ENCODE data around the gene INSL3.

DNA sequence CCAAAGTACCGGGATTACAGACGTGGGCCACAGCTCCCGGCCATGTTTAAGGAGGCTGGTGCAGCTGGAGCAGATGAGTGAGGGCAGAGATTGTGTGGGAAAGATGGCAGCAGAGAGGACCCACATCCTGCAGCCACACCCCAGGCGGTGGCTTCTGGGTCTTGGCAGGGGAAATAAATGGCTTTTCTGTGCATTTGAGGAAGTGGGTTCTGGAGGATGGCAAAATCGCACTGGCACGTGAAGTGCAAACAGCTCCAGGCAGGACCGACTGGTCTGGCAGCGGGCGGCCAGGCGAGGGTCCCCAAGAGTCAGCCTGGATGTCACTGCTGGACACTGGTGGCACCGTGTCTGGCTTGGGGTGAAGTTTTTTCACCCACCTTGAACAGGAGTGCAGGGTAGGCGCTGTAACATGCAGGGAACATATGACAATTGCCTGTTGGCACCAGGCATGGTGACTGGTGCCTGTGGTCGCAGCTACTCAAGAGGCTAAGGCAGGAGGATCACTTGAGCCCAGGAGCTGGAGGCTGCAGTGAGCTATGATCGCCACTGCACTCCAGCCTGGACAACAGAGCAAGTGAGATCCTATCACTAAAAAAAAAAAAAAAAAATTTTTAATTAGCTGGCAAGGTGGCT, 17.9 kb downstream of the INSL3 start:
- TF ChIP-seq, protein P1, sequence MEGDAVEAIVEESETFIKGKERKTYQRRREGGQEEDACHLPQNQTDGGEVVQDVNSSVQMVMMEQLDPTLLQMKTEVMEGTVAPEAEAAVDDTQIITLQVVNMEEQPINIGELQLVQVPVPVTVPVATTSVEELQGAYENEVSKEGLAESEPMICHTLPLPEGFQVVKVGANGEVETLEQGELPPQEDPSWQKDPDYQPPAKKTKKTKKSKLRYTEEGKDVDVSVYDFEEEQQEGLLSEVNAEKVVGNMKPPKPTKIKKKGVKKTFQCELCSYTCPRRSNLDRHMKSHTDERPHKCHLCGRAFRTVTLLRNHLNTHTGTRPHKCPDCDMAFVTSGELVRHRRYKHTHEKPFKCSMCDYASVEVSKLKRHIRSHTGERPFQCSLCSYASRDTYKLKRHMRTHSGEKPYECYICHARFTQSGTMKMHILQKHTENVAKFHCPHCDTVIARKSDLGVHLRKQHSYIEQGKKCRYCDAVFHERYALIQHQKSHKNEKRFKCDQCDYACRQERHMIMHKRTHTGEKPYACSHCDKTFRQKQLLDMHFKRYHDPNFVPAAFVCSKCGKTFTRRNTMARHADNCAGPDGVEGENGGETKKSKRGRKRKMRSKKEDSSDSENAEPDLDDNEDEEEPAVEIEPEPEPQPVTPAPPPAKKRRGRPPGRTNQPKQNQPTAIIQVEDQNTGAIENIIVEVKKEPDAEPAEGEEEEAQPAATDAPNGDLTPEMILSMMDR (optimal IDR thresholded peaks at IDR 0.05 in 1 of 3, IDR thresholded peaks at IDR 0.05 in 1 of 3, conservative IDR thresholded peaks at IDR 0.05 in 1 of 3; ENCODE audit: extremely low read depth in 1 of 3, insufficient read depth in 2 of 3, low read length in 3 of 3): no peak
- no peak for TF ChIP-seq EZH2 (IDR thresholded peaks at IDR 0.05; ENCODE audit: low read length)
